ENCODE results near the gene MSRB1. TPM values are rescaled to one million over a fixed set of nuclear protein-coding genes. Genes with fewer than 3 reads are reported as not detected.

The MSRB1 gene
- total RNA-seq, 4 donors from 2014 or later, result 17.3 to 46.6 (median 38.3) TPM

DNA sequence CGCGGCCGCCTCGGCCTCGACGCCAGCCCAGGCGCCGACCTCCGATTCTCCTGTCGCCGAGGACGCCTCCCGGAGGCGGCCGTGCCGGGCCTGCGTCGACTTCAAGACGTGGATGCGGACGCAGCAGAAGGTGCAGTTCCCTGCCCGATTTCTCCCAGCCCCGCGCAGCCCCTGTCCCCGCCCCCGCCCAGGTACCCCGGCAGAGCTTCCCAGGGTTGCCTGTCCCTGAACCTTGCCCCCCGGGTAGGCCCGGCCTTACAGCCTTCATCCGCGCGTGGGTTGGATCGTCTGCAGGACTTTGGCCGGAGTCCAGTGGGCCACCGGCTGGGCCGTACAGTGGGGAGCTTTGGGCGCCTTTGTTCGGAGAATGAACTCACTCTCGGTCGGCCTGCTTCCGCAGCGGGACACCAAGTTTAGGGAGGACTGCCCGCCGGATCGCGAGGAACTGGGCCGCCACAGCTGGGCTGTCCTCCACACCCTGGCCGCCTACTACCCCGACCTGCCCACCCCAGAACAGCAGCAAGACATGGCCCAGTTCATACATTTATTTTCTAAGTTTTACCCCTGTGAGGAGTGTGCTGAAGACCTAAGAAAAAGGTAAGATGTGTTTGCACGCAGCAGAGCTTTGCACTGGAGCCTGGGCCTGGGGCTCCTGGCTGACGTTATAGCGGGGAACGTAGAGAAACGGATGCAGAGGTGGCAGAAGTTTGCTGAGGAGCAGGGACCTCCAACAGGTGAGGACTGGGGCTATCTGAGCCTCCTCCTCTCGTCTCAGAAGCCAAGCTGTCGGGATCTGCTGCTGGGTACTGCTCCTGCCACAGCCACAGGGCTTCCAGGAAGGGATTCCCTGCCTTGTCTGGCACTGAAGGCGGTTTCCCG, 41.6 kb upstream of the MSRB1 start:
- no peaks in the 10 kb centered on the region for H3K9me3 ChIP-seq
- H3K27me3 ChIP-seq, result peaks cover 0 to 6% of the 10 kb centered on the region in 2 donors
- H3K27ac ChIP-seq, result peak overlapping the region; percentile 76 to 97 (median 87)
- DNase-seq, result peak; percentile 30 to 85 (median 80)
- TF ChIP-seq POLR2A (IDR thresholded peaks at IDR 0.05), result peak; percentile 6 to 54
- TF ChIP-seq, protein P1, sequence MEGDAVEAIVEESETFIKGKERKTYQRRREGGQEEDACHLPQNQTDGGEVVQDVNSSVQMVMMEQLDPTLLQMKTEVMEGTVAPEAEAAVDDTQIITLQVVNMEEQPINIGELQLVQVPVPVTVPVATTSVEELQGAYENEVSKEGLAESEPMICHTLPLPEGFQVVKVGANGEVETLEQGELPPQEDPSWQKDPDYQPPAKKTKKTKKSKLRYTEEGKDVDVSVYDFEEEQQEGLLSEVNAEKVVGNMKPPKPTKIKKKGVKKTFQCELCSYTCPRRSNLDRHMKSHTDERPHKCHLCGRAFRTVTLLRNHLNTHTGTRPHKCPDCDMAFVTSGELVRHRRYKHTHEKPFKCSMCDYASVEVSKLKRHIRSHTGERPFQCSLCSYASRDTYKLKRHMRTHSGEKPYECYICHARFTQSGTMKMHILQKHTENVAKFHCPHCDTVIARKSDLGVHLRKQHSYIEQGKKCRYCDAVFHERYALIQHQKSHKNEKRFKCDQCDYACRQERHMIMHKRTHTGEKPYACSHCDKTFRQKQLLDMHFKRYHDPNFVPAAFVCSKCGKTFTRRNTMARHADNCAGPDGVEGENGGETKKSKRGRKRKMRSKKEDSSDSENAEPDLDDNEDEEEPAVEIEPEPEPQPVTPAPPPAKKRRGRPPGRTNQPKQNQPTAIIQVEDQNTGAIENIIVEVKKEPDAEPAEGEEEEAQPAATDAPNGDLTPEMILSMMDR (IDR thresholded peaks at IDR 0.05), result no peak
- H3K36me3 ChIP-seq, result peaks cover 0 to 23% (median 0%) of the 10 kb centered on the region in 3 donors
- H3K4me3 ChIP-seq, result peak overlapping the region; percentile 81 to 92 (median 90)
- H3K4me1 ChIP-seq, result peaks cover 3 to 70% (median 19%) of the 10 kb centered on the region in 4 donors

DNA sequence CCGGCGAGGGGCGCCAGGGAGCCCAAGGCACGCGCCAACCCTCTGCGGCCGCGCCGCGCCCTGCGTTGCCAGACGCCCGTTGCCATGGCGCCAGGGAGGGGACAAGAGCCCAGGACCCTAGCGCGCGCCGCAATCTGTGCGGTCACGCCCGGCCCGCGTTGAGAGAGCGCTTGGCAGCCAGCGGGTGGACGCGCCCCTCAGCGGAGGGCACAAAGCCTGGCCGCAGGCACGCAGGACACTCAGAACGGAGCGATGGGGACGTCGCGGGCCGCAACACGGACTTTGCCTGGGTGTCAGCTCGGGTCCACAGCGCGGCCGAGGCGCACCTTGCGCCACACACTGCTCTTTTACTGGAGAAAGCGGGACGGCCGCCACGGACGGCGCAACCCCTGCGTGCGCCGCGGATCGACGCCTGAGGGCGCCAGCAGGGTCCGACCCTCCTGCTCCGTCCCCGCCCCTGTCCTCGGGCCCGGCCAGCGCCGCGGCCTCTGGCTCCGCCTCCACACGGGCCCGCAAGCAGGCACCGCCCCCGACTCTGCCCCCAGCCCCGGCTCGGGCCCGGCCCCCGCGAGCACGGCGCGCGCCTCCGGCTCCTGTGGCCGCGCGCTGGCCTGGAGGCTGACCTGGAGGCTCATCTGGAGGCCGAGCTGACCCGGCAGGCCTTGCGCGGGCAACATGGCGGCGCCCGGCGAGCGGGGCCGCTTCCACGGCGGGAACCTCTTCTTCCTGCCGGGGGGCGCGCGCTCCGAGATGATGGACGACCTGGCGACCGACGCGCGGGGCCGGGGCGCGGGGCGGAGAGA, 40.7 kb upstream of the MSRB1 start, which contains the start of gene GFER:
TSS of gene GFER (plus strand) at position 650 of the 803 bp plus-strand sequence. CDS start at position 676, 26 bp downstream.
- peaks cover 0 to 65% (median 17%) of the 10 kb centered on the region in 4 donors for H3K4me1 ChIP-seq
- peak within 1 kb of the TSS; percentile 81 to 92 (median 90) for H3K4me3 ChIP-seq
- H3K27me3 ChIP-seq, result no peaks in the 10 kb centered on the region
- TF ChIP-seq, protein P1 (IDR thresholded peaks at IDR 0.05), result peak in 5 of 6 experiments; percentile 26 to 46 (median 29)
- TF ChIP-seq POLR2A (IDR thresholded peaks at IDR 0.05), result peak; percentile 51 to 55
- peak; percentile 78 to 96 (median 94) for DNase-seq
- no peaks in the 10 kb centered on the region for H3K9me3 ChIP-seq
- peaks cover 0 to 23% (median 0%) of the 10 kb centered on the region in 3 donors for H3K36me3 ChIP-seq
- peak within 1 kb of the TSS; percentile 76 to 97 (median 87) for H3K27ac ChIP-seq

DNA sequence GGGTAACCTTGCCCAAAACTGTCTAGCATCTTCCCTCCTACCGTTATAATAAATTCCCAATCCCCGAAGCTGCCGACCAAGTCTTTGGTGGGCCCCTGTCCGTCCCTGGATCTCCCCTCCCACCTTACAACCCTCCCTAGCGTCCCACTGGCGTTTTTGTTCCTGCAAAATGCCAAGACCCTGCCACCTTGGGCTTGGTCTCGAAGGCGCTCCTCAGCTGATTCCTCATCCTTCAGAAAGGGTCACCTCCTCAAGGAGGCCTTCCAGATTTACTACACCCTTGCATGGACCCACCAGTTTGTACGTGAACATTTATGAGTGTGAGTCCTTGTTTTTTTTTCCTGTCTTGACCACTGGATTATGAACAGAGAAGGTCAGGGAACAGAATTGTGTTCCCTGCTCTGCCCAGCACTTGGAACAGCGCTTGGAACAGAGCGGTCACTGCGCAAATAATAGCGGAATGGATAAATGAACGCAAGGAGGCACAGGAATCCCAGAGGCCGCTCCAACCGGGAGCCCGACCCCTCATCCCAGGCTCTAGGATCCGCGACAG, 40.1 kb upstream of the MSRB1 start:
- Histone ChIP-seq H3K36me3 (peaks cover 0 to 28% (median 0%) of the 10 kb centered on the region in 3 donors), H3K4me1 (peaks cover 0 to 65% (median 17%) of the 10 kb centered on the region in 4 donors), H3K9me3 (no peaks in the 10 kb centered on the region), H3K27me3 (no peaks in the 10 kb centered on the region), H3K4me3 (peak overlapping the region; percentile 81 to 92 (median 90)), H3K27ac (peak overlapping the region; percentile 76 to 97 (median 87))
- TF ChIP-seq, protein P1 (IDR thresholded peaks at IDR 0.05), result no peak
- TF ChIP-seq POLR2A (IDR thresholded peaks at IDR 0.05), result no peak
- DNase-seq, result no peak

DNA sequence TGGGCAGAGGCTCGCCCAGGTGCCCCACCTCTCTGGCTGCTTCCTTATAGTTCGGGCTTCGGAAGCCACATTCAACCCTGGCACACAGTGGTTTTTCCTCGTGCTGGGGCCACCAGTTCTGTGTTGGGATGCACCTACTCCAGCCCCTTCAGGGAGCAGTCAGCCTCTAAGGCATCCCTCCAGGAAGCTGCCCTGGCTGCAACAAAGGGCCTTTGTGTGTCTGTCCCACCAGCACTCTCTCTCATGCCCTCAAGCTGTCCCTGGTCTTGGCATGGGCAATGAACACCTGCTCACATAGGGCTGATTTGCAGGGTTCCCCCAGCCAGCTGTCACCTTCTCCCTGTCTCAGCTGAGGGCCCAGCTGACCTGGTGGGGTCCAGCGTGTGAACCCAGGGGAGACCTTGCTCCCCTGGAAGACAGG, 39.0 kb upstream of the MSRB1 start:
- Histone ChIP-seq H3K36me3 (peaks cover 0 to 31% (median 0%) of the 10 kb centered on the region in 3 donors), H3K4me1 (peaks cover 0 to 65% (median 17%) of the 10 kb centered on the region in 4 donors), H3K4me3 (no peak overlapping the region), H3K27me3 (no peaks in the 10 kb centered on the region), H3K27ac (peak overlapping the region in 3 of 4 donors; percentile 37 to 97 (median 88)), H3K9me3 (no peaks in the 10 kb centered on the region)
- TF ChIP-seq POLR2A (IDR thresholded peaks at IDR 0.05), result no peak
- TF ChIP-seq, protein P1 (IDR thresholded peaks at IDR 0.05), result no peak
- no peak for DNase-seq

DNA sequence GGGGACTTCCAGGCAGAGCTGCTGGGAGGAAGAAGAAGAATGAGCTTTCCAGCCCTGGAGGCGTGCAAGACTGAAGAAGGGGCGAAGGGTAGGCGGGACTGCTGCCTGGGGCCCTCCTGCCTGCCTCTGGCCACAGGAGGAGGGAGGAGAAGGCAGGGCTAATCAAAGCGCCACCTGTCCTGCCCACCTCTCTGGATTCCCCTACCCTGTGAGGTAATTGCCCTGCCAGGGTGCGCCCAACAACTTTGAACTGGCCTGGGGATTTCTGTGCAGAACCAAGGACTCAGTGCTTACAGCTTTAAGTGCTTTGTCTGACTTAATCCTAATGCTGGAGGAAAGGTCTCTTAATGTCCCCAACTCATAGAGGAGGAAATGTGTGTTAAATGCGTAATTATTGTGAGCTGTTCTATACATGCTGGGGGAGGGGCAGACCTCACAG, 38.4 kb upstream of the MSRB1 start, which contains the start of gene NOXO1:
TSS of gene NOXO1 (minus strand) at position 72 of the 439 bp plus-strand sequence. CDS start 290 bp downstream, outside the sequence.
- H3K27me3 ChIP-seq, result no peaks in the 10 kb centered on the region
- peak; percentile 10 to 28 for TF ChIP-seq POLR2A (IDR thresholded peaks at IDR 0.05)
- TF ChIP-seq, protein P1 (IDR thresholded peaks at IDR 0.05), result no peak
- H3K4me3 ChIP-seq, result peak within 1 kb of the TSS in 2 of 4 donors; percentile 61 to 72
- H3K36me3 ChIP-seq, result peaks cover 0 to 31% (median 0%) of the 10 kb centered on the region in 3 donors
- H3K9me3 ChIP-seq, result no peaks in the 10 kb centered on the region
- H3K27ac ChIP-seq, result peak within 1 kb of the TSS in 3 of 4 donors; percentile 37 to 97 (median 88)
- no peak for DNase-seq
- H3K4me1 ChIP-seq, result peaks cover 0 to 65% (median 17%) of the 10 kb centered on the region in 4 donors

Data from Peyer's patch (tissue), 4 donors.